Immature natural killer cell (primary cell): ENCODE measurements around the gene EIF2S3B. TPM values are rescaled to one million over a fixed set of nuclear protein-coding genes. Genes with fewer than 3 reads are reported as not detected.
"Not testable (repeated sequence)": the region's sequence is repeated elsewhere in the genome, so short reads cannot be mapped to it uniquely, and the experiment has no call there.

Source experiments
- DNase-seq, 3 donors: peaks; one replicate each; pipeline ENCODE4 v3.0.0; 2022; ENCODE audit warnings: mixed read lengths in 1 of 3
- H3K27ac Mint-ChIP-seq, 6 donors: one replicate each; pipeline ENCODE4 v1.8.0; 2020; ENCODE audit warnings: mixed read lengths in 6 of 6, mild to moderate bottlenecking in 5 of 6, inconsistent platforms in 4 of 6, moderate library complexity in 3 of 6
- H3K27me3 Mint-ChIP-seq, 3 donors: one replicate each; pipeline ENCODE4 v1.8.0; 2020 to 2021; ENCODE audit warnings: low read depth in 3 of 3, mild to moderate bottlenecking in 3 of 3, mixed read lengths in 3 of 3, moderate library complexity in 3 of 3, inconsistent platforms in 1 of 3
- H3K36me3 Mint-ChIP-seq, 3 donors: one replicate each; pipeline ENCODE4 v1.8.0; 2020; ENCODE audit warnings: mixed read lengths in 3 of 3, inconsistent platforms in 2 of 3, mild to moderate bottlenecking in 2 of 3
- H3K4me1 Mint-ChIP-seq, 2 donors: one replicate each; pipeline ENCODE4 v1.8.0; 2020; ENCODE audit warnings: inconsistent platforms in 2 of 2, mild to moderate bottlenecking in 2 of 2, mixed read lengths in 2 of 2, moderate library complexity in 1 of 2
- H3K4me3 Mint-ChIP-seq, 5 donors: one replicate each; pipeline ENCODE4 v1.8.0; 2020; ENCODE audit warnings: mild to moderate bottlenecking in 5 of 5, mixed read lengths in 5 of 5, inconsistent platforms in 3 of 5, moderate library complexity in 3 of 5
- H3K9me3 Mint-ChIP-seq, 6 donors: one replicate each; pipeline ENCODE4 v1.8.0; 2020; ENCODE audit warnings: mild to moderate bottlenecking in 6 of 6, mixed read lengths in 6 of 6, inconsistent platforms in 4 of 6, moderate library complexity in 3 of 6
- polyA plus RNA-seq, 3 donors: library from polyadenylated mRNA; unstranded; fragments of 300-500 nt; fragmentation: Illumina TruSeq; gene quantifications; one replicate each; pipeline ENCODE4 v1.2.3, GENCODE V29; 2021

Gene EIF2S3B
- under 1 TPM; 0.24 to 0.30 (median 0.29) TPM for polyA plus RNA-seq

GRCh38 chr12:10505620-10506019, at the start of gene EIF2S3B:
Gene EIF2S3B, plus strand, starts transcription at chr12:10505890. Its CDS starts 13 bp downstream, at chr12:10505903.
- H3K27me3 Mint-ChIP-seq = peaks cover 0 to 4% (median 0%) of the 10 kb centered on the region in 3 donors
- peaks cover 0 to 2% (median 0%) of the 10 kb centered on the region in 6 donors for H3K9me3 Mint-ChIP-seq
- no peak within 1 kb of the TSS for H3K4me3 Mint-ChIP-seq
- peaks cover 7 to 9% of the 10 kb centered on the region in 2 donors for H3K4me1 Mint-ChIP-seq
- no peak within 1 kb of the TSS for H3K27ac Mint-ChIP-seq
- H3K36me3 Mint-ChIP-seq = peaks cover 0 to 3% (median 0%) of the 10 kb centered on the region in 3 donors
- no peak for DNase-seq

GRCh38 chr12:10456856-10457255, 48.8 kb upstream of the EIF2S3B start:
- Mint-ChIP-seq H3K4me3 (no peak overlapping the region), H3K27me3 (peaks cover 0 to 4% (median 0%) of the 10 kb centered on the region in 3 donors), H3K9me3 (peaks cover 24 to 42% (median 29%) of the 10 kb centered on the region in 6 donors), H3K27ac (no peak overlapping the region), H3K4me1 (peaks cover 28 to 55% of the 10 kb centered on the region in 2 donors), H3K36me3 (peaks cover 26 to 36% (median 36%) of the 10 kb centered on the region in 3 donors)
- no peak for DNase-seq

GRCh38 chr12:10457760-10458159, 47.9 kb upstream of the EIF2S3B start:
- Mint-ChIP-seq H3K9me3 (peaks cover 30 to 51% (median 35%) of the 10 kb centered on the region in 6 donors), H3K4me3 (peak overlapping the region in 1 of 5 donors; percentile 12), H3K4me1 (peaks cover 28 to 55% of the 10 kb centered on the region in 2 donors), H3K27me3 (peaks cover 0 to 4% (median 0%) of the 10 kb centered on the region in 3 donors), H3K27ac (peak overlapping the region in 1 of 6 donors; percentile 17), H3K36me3 (peaks cover 26 to 45% (median 41%) of the 10 kb centered on the region in 3 donors)
- DNase-seq = no peak

GRCh38 chr12:10466311-10466710, 39.4 kb upstream of the EIF2S3B start:
- H3K27ac Mint-ChIP-seq = no peak overlapping the region
- H3K4me1 Mint-ChIP-seq = peaks cover 2 to 7% of the 10 kb centered on the region in 2 donors
- peaks cover 0 to 7% (median 2%) of the 10 kb centered on the region in 3 donors for H3K27me3 Mint-ChIP-seq
- no peak overlapping the region for H3K4me3 Mint-ChIP-seq
- DNase-seq = no peak
- peaks cover 6 to 17% (median 13%) of the 10 kb centered on the region in 6 donors for H3K9me3 Mint-ChIP-seq
- H3K36me3 Mint-ChIP-seq = peaks cover 6 to 40% (median 7%) of the 10 kb centered on the region in 3 donors

GRCh38 chr12:10469701-10470100, 36.0 kb upstream of the EIF2S3B start:
- Mint-ChIP-seq H3K36me3 (peaks cover 0 to 31% (median 6%) of the 10 kb centered on the region in 3 donors), H3K27ac (peak overlapping the region in 1 of 6 donors; percentile 26), H3K27me3 (peaks cover 1 to 5% (median 2%) of the 10 kb centered on the region in 3 donors), H3K4me3 (no peak overlapping the region), H3K9me3 (peaks cover 2 to 18% (median 9%) of the 10 kb centered on the region in 6 donors), H3K4me1 (peaks cover 2 to 7% of the 10 kb centered on the region in 2 donors)
- DNase-seq = no peak

GRCh38 chr12:10472808-10473207, 32.9 kb upstream of the EIF2S3B start:
- peaks cover 6 to 38% (median 16%) of the 10 kb centered on the region in 6 donors for H3K9me3 Mint-ChIP-seq
- H3K4me3 Mint-ChIP-seq, H3K27me3 Mint-ChIP-seq, H3K4me1 Mint-ChIP-seq, H3K27ac Mint-ChIP-seq, DNase-seq: not testable (repeated sequence)
- peaks cover 10 to 48% (median 19%) of the 10 kb centered on the region in 3 donors for H3K36me3 Mint-ChIP-seq

GRCh38 chr12:10481901-10482300, 23.8 kb upstream of the EIF2S3B start:
- DNase-seq = peak; percentile 69 to 79 (median 77)
- Mint-ChIP-seq H3K27ac (peak overlapping the region; percentile 77 to 94 (median 84)), H3K4me3 (peak overlapping the region; percentile 72 to 85 (median 81)), H3K4me1 (peaks cover 34 to 59% of the 10 kb centered on the region in 2 donors), H3K36me3 (peaks cover 23 to 40% (median 30%) of the 10 kb centered on the region in 3 donors), H3K9me3 (peaks cover 5 to 37% (median 18%) of the 10 kb centered on the region in 6 donors)
- H3K27me3 Mint-ChIP-seq = not testable (repeated sequence)

GRCh38 chr12:10487328-10487727, 18.4 kb upstream of the EIF2S3B start:
- peaks cover 5 to 24% (median 12%) of the 10 kb centered on the region in 6 donors for H3K9me3 Mint-ChIP-seq

GRCh38 chr12:10491766-10492165, 13.9 kb upstream of the EIF2S3B start:
- Mint-ChIP-seq H3K4me3 (no peak overlapping the region), H3K9me3 (peaks cover 0 to 4% (median 0%) of the 10 kb centered on the region in 6 donors), H3K27me3 (peaks cover 0 to 8% (median 7%) of the 10 kb centered on the region in 3 donors), H3K4me1 (peaks cover 0 to 19% of the 10 kb centered on the region in 2 donors), H3K36me3 (peaks cover 0 to 2% (median 0%) of the 10 kb centered on the region in 3 donors), H3K27ac (no peak overlapping the region)
- no peak for DNase-seq

More at GRCh38 chr12:10487328-10487727, 18.4 kb upstream of the EIF2S3B start:
- DNase-seq, H3K4me3 Mint-ChIP-seq, H3K27ac Mint-ChIP-seq, H3K27me3 Mint-ChIP-seq: not testable (repeated sequence)
- Mint-ChIP-seq H3K4me1 (peaks cover 17 to 41% of the 10 kb centered on the region in 2 donors), H3K36me3 (peaks cover 13 to 26% (median 20%) of the 10 kb centered on the region in 3 donors)

- peak; percentile 78 to 87 (median 86) for DNase-seq
- H3K9me3 Mint-ChIP-seq = no peaks in the 10 kb centered on the region
- peak overlapping the region; percentile 59 to 80 (median 66) for H3K4me3 Mint-ChIP-seq
- peaks cover 0 to 7% (median 7%) of the 10 kb centered on the region in 3 donors for H3K27me3 Mint-ChIP-seq
- H3K4me1 Mint-ChIP-seq = peaks cover 32 to 50% of the 10 kb centered on the region in 2 donors
- no peaks in the 10 kb centered on the region for H3K36me3 Mint-ChIP-seq
- peak overlapping the region; percentile 80 to 98 (median 91) for H3K27ac Mint-ChIP-seq
Measured at GRCh38 chr12:10497602-10498001, 8.1 kb upstream of the EIF2S3B start.

GRCh38 chr12:10498042-10498441, 7.6 kb upstream of the EIF2S3B start:
- no peak for DNase-seq
- H3K27me3 Mint-ChIP-seq = peaks cover 0 to 7% (median 6%) of the 10 kb centered on the region in 3 donors
- H3K36me3 Mint-ChIP-seq = no peaks in the 10 kb centered on the region
- peak overlapping the region; percentile 59 to 80 (median 66) for H3K4me3 Mint-ChIP-seq
- H3K9me3 Mint-ChIP-seq = no peaks in the 10 kb centered on the region
- H3K4me1 Mint-ChIP-seq = peaks cover 32 to 50% of the 10 kb centered on the region in 2 donors
- peak overlapping the region; percentile 80 to 98 (median 91) for H3K27ac Mint-ChIP-seq

GRCh38 chr12:10501030-10501429, 4.7 kb upstream of the EIF2S3B start:
- H3K4me1 Mint-ChIP-seq = peaks cover 32 to 50% of the 10 kb centered on the region in 2 donors
- H3K27ac Mint-ChIP-seq = peak overlapping the region in 4 of 6 donors; percentile 8 to 84 (median 48)
- H3K9me3 Mint-ChIP-seq = no peaks in the 10 kb centered on the region
- peak in 2 of 3 donors; percentile 20 to 30 for DNase-seq
- peak overlapping the region in 1 of 5 donors; percentile 78 for H3K4me3 Mint-ChIP-seq
- H3K27me3 Mint-ChIP-seq = peaks cover 0 to 4% (median 3%) of the 10 kb centered on the region in 3 donors
- H3K36me3 Mint-ChIP-seq = no peaks in the 10 kb centered on the region

- Mint-ChIP-seq H3K27ac (peak overlapping the region in 1 of 6 donors; percentile 49), H3K4me3 (no peak overlapping the region)
Measured at GRCh38 chr12:10503460-10503859, 2.2 kb upstream of the EIF2S3B start.

GRCh38 chr12:10511756-10512355, 6.2 kb downstream of the EIF2S3B start:
- Mint-ChIP-seq H3K4me1 (no peaks in the 10 kb centered on the region), H3K9me3 (peaks cover 0 to 2% (median 0%) of the 10 kb centered on the region in 6 donors), H3K27ac (no peak overlapping the region), H3K4me3 (no peak overlapping the region), H3K27me3 (peaks cover 0 to 8% (median 4%) of the 10 kb centered on the region in 3 donors), H3K36me3 (peaks cover 0 to 3% (median 0%) of the 10 kb centered on the region in 3 donors)
- DNase-seq = no peak

More at GRCh38 chr12:10503460-10503859, 2.2 kb upstream of the EIF2S3B start:
- H3K4me1 Mint-ChIP-seq = peaks cover 21 to 30% of the 10 kb centered on the region in 2 donors
- no peak for DNase-seq
- H3K27me3 Mint-ChIP-seq = no peaks in the 10 kb centered on the region
- peaks cover 0 to 3% (median 0%) of the 10 kb centered on the region in 3 donors for H3K36me3 Mint-ChIP-seq
- H3K9me3 Mint-ChIP-seq = peaks cover 0 to 2% (median 0%) of the 10 kb centered on the region in 6 donors
